SKM-1 treated with dmso at 0.1 percent for 144 hours (cell line): ENCODE data around the gene SLC16A9.

Experiments
- DNase-seq: peaks from one replicate; lab custom pipeline; 2025; ENCODE audit not compliant: unreplicated experiment; lab: John Stamatoyannopoulos, UW

The SLC16A9 gene

GRCh38 chr10:59631237-59631636 lies 78.4 kb downstream of the SLC16A9 start:
- no peak for DNase-seq

DNA sequence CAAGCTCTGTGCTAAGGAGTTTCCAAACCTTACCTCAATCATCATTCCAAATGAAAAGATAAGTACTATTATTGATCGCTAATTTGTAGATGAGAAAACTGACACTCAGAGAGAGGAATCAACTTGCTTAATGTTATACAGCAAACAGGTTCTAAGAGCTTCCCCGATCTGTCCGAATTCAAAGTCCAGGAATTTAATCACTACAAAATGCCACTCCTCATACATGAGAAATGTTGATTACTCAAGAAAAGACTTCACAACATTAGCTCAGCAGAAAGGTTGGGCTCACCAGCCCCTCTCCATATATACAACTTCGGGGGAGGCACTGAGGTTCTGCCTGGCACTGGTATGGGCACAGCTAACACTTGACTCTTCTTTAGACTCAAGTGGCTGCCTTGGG lies 80.7 kb downstream of the SLC16A9 start:
- DNase-seq, result no peak

- no peak for DNase-seq
These were observed 81.2 kb downstream of the SLC16A9 start for GRCh38 chr10:59628456-59628855.

DNA sequence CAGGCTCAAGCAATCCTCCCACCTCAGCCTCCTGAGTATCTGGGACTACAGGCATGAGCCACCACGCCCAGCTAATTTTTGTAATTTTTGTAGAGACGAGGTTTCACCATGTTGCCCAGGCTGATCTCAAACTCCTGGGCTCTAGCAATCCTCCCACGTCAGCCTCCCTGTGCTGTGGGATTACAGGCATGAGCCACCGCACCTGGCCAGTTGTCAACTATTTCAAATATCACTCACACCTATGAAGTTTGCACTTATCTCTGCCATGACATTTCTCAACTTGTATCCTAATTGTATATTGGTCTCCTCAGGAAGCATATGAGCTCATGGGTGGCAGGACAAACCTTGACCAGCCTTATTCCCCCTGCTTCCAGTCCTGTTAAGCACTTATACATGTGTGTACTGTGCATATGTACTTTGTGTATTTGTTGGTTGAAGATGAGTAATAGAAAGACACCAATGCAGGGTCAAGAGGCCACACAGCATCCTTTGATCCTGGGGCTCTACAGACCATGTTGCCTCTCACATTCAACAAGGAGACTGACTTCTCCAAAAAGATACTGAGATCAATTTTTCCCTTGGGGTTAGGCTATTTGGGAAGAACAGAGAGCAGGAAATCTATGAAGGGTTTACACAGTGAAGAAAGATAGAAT lies 82.2 kb downstream of the SLC16A9 start:
- no peak for DNase-seq

DNA sequence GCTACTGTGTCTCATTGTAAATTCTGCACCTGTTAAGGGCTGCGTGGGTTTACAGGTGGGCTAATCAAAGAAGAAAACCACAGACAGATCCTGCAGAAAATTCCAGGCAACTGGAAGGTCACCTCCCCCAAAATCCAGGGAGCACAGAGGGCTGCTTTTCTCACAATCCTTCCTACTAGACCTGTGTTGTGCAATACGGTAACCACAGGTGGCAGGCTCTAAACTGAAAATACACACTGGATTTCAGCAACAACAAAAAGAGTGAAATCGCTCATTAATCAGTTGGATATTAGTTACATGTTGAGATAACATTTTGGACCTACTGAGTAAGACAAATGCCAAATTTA lies 83.2 kb downstream of the SLC16A9 start:
- no peak for DNase-seq

GRCh38 chr10:59625721-59626522 lies 83.7 kb downstream of the SLC16A9 start:
- DNase-seq, result peak; percentile 58

GRCh38 chr10:59624951-59625350 lies 84.7 kb downstream of the SLC16A9 start:
- no peak for DNase-seq

- DNase-seq, result no peak
These were observed 85.5 kb downstream of the SLC16A9 start for GRCh38 chr10:59624136-59624535.

GRCh38 chr10:59623133-59624121 lies 86.2 kb downstream of the SLC16A9 start:
- DNase-seq, result no peak

GRCh38 chr10:59622320-59623132 lies 87.1 kb downstream of the SLC16A9 start:
- DNase-seq, result peak; percentile 53

- DNase-seq, result no peak
These were observed 87.9 kb downstream of the SLC16A9 start for GRCh38 chr10:59621771-59622170.

- no peak for DNase-seq
These were observed 91.0 kb downstream of the SLC16A9 start for GRCh38 chr10:59618666-59619065.

DNA sequence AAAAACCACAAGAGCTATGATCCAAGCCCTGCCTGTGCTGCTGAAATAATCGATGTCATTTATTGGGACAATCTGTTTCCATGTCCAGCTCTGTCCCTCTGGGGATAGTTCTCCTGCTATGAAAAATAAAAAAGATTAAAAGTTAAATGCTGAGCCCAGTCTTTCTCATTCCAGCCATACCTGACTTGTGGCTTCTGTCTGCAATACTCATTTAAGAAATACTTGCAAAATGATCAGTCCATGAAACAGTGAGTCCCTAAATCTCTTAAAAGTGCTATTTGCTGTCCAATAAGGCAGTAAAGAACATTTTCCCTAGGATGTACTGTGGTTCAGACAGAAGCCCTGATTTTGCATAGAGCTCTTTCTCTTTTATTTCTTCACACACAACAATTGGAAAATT lies 91.7 kb downstream of the SLC16A9 start:
- DNase-seq, result no peak

GRCh38 chr10:59611048-59611447 lies 98.6 kb downstream of the SLC16A9 start:
- no peak for DNase-seq

DNA sequence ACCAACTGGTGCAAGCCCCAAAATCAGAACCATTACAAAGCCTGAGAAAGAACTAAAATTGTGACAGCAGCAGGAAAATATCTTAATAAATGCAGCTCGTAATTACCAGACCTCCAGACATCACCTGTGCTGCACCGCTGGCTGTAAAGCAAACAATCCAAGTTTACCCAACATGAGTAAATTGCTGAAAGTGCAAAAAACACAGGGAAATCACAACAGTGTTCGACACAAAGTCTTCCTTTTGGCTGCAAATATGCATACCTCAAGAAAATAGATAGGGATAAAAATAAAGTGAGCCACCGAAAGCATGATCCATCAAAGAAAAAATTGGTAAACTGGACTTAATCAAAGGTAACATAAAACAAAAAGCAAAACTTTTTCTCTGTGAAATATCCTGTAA lies 101.7 kb downstream of the SLC16A9 start:
- no peak for DNase-seq

GRCh38 chr10:59606551-59606961 lies 103.1 kb downstream of the SLC16A9 start:
- DNase-seq, result no peak

- DNase-seq, result no peak
These were observed 107.7 kb downstream of the SLC16A9 start for GRCh38 chr10:59601985-59602384.
